Breast epithelium (tissue), 4 donors: ENCODE data around the gene GOLT1A. TPM values are rescaled to one million over a fixed set of nuclear protein-coding genes. Genes with fewer than 3 reads are reported as not detected.

Source experiments
- DNase-seq, 2 donors: peaks; one replicate each; pipeline ENCODE4 v3.0.0-alpha.2; 2019; ENCODE audit warnings: low spot score in 2 of 2
- H3K27ac ChIP-seq, 2 donors: fragments of 200-600 bp; sonication (generic) in 1 of 2; one replicate each; pipeline ENCODE4 v1.5.1; 2016 to 2019; ENCODE audit warnings: mild to moderate bottlenecking in 1 of 2
- H3K27me3 ChIP-seq, 2 donors: fragments of 200-600 bp; sonication (generic) in 1 of 2; one replicate each; pipeline versions ENCODE4 v1.5.1 to v1.6.0; 2017 to 2019; ENCODE audit warnings: control low read depth in 1 of 2, mild to moderate bottlenecking in 1 of 2
- H3K36me3 ChIP-seq: fragments of 200-600 bp; one replicate; pipeline ENCODE4 v1.5.1; 2019
- H3K4me1 ChIP-seq, 2 donors: fragments of 200-600 bp; sonication (generic); one replicate each; pipeline ENCODE4 v1.5.1; 2016 to 2019; ENCODE audit warnings: control low read depth in 1 of 2
- H3K4me3 ChIP-seq, 3 donors: fragments of 200-600 bp; sonication (generic); 1 replicate in 2 of 3; 2 replicates in 1 of 3; pipeline ENCODE4 v1.5.1; 2016 to 2019; ENCODE audit warnings: mild to moderate bottlenecking in 3 of 3, moderate library complexity in 2 of 3
- H3K9me3 ChIP-seq, 2 donors: fragments of 200-600 bp; sonication (generic) in 1 of 2; one replicate each; pipeline ENCODE4 v1.5.1; 2016 to 2019; ENCODE audit warnings: control low read depth in 1 of 2
- POLR2A ChIP-seq: fragments of 450-650 bp; IDR thresholded peaks from one replicate; pipeline ENCODE4 v1.6.1; 2016; ENCODE audit warnings: antibody characterized with exemption, mild to moderate bottlenecking, moderate library complexity
- POLR2AphosphoS5 ChIP-seq, 3 donors: sonication (generic); formaldehyde crosslinking; IDR thresholded peaks; one replicate each; pipeline ENCODE4 v1.6.1; 2017; ENCODE audit warnings: antibody characterized with exemption in 3 of 3
- intact Hi-C: fragments of 100-400 bp; cut with DNase I; formaldehyde crosslinking; loops from one replicate; pipeline ENCODE4 v1.15.1; 2023; ENCODE audit warnings: low total_unique reads
- total RNA-seq, 3 donors: library from RNA; depleted of rRNA; stranded (reverse); fragments of >200 nt; gene quantifications; one replicate each; pipeline ENCODE4 v1.1.0, GENCODE V29; 2016
- TF ChIP-seq, protein P1 (sequence below), 3 donors: fragments of 450-650 bp; IDR thresholded peaks; one replicate each; pipeline ENCODE4 v1.5.1; 2016 to 2017; ENCODE audit warnings: antibody characterized with exemption in 3 of 3, mild to moderate bottlenecking in 3 of 3, moderate library complexity in 3 of 3

The GOLT1A gene
- total RNA-seq, 3 donors from 2014 or later = 3.4 to 4.6 TPM; not detected in 1

DNA sequence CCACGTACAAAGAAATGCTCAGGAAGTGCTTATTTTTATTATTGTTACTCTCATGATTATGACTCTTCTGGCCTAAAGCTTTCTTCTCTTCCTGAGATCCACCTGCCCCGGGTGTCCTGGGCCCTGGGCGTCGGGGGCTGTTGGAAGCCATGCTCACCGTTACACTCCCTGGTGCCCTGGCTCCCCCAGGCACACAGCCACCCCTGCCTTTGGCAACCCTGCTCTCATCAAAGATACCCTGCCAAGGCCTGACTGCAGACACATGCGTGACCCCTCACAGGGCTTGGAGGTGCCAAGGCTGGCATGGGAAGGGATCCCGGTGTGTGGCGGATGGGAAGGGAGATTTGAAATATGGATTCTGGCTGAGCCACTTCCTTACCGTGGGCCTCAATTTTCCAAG is 14.2 kb downstream of the GOLT1A start:
- intact Hi-C loops = no loop called here
- H3K27ac ChIP-seq = peak overlapping the region; percentile 84 to 85
- TF ChIP-seq POLR2AphosphoS5 (IDR thresholded peaks at IDR 0.05) = no peak
- TF ChIP-seq POLR2A = no peak
- TF ChIP-seq, protein P1, sequence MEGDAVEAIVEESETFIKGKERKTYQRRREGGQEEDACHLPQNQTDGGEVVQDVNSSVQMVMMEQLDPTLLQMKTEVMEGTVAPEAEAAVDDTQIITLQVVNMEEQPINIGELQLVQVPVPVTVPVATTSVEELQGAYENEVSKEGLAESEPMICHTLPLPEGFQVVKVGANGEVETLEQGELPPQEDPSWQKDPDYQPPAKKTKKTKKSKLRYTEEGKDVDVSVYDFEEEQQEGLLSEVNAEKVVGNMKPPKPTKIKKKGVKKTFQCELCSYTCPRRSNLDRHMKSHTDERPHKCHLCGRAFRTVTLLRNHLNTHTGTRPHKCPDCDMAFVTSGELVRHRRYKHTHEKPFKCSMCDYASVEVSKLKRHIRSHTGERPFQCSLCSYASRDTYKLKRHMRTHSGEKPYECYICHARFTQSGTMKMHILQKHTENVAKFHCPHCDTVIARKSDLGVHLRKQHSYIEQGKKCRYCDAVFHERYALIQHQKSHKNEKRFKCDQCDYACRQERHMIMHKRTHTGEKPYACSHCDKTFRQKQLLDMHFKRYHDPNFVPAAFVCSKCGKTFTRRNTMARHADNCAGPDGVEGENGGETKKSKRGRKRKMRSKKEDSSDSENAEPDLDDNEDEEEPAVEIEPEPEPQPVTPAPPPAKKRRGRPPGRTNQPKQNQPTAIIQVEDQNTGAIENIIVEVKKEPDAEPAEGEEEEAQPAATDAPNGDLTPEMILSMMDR (IDR thresholded peaks at IDR 0.05) = no peak
- no peaks in the 10 kb centered on the region for H3K4me1 ChIP-seq
- no peaks in the 10 kb centered on the region for H3K27me3 ChIP-seq
- no peaks in the 10 kb centered on the region for H3K36me3 ChIP-seq
- no peak overlapping the region for H3K4me3 ChIP-seq
- no peak for DNase-seq
- H3K9me3 ChIP-seq = no peaks in the 10 kb centered on the region

DNA sequence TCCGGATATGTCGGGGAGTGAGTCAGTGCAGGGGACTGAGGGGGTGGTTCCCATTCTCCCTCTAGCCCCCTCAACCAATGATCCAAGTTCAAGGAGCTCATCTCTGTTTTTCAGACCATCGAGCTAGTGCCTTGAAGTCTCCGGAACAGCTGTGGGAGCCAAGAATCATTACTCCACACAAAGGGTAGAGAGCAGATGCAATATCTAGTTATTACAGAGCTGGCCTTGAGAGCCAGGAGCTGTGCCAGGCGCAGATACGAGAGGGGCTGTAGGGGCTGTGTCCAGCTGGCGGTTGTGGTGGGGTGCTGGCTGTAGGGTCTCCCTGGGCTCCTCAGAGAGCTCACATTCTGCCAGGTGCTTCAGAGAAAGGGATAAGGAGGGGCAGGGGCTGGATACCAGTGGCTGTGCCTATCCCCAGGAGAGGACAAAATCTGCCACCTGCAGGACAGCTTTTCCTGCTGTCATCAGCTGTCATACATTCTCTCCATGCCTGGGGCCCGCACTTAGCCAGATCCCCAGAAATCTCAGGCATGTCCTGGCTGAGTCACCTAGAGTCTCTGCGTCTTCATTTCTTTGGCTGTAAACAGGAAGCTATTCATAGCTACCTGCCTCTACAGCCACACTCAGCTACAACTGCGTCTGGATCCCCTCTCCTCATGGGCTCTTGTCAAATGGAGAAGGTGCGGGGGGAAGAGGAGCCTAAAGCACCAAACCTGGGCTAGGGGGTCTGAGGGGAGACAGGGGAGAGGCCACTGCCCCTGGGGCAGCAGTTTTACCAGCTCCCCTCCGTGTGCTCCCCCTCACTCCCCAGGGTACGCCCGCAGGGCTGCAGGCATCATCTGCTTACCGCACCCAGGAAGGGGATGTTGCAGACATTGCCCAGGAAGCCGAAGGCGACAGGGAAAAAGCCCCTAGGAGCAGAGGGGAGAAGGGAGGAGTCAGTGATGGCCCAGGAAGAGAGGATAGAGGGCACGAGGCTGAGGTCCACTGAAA is 15.1 kb downstream of the GOLT1A start:
- H3K36me3 ChIP-seq = no peaks in the 10 kb centered on the region

DNA sequence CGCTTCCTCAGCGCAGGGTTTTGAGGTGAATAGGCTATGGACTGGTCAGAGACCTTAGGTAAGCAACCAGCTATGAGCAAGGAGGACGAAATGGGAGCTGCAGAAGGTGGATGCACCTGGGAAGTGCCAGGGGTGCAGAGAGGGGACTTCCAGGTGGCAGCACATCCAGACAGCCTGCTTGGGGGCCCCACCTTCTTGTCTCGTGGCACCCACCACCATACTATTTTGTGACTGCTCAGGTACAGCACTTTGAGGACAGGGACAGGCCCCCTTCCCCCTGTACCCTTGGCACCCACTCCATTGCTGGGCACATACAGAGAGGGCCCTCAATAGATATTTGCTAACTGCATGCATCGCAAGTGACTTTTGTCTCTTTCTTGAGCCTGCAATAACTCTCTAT is 16.7 kb downstream of the GOLT1A start:
- no peak overlapping the region for H3K4me3 ChIP-seq
- H3K4me1 ChIP-seq = no peaks in the 10 kb centered on the region
- no peaks in the 10 kb centered on the region for H3K9me3 ChIP-seq
- no peak for DNase-seq
- H3K27me3 ChIP-seq = no peaks in the 10 kb centered on the region
- TF ChIP-seq, protein P1 (IDR thresholded peaks at IDR 0.05) = no peak
- TF ChIP-seq POLR2A (no peak), POLR2AphosphoS5 (IDR thresholded peaks at IDR 0.05) (no peak)
- no peak overlapping the region for H3K27ac ChIP-seq
- no peaks in the 10 kb centered on the region for H3K36me3 ChIP-seq
- intact Hi-C loops = no loop called here

More for the DNA sequence above, 15.1 kb downstream of the GOLT1A start:
- H3K4me3 ChIP-seq = no peak overlapping the region
- H3K9me3 ChIP-seq = no peaks in the 10 kb centered on the region
- peak overlapping the region; percentile 84 to 85 for H3K27ac ChIP-seq
- DNase-seq = peak; percentile 66 to 88
- TF ChIP-seq, protein P1 (IDR thresholded peaks at IDR 0.05) = peak in 1 of 3 donors; percentile 48
- TF ChIP-seq POLR2A (no peak), POLR2AphosphoS5 (IDR thresholded peaks at IDR 0.05) (peak in 1 of 3 donors; percentile 45)
- intact Hi-C loops = no loop called here
- H3K4me1 ChIP-seq = no peaks in the 10 kb centered on the region
- H3K27me3 ChIP-seq = no peaks in the 10 kb centered on the region

DNA sequence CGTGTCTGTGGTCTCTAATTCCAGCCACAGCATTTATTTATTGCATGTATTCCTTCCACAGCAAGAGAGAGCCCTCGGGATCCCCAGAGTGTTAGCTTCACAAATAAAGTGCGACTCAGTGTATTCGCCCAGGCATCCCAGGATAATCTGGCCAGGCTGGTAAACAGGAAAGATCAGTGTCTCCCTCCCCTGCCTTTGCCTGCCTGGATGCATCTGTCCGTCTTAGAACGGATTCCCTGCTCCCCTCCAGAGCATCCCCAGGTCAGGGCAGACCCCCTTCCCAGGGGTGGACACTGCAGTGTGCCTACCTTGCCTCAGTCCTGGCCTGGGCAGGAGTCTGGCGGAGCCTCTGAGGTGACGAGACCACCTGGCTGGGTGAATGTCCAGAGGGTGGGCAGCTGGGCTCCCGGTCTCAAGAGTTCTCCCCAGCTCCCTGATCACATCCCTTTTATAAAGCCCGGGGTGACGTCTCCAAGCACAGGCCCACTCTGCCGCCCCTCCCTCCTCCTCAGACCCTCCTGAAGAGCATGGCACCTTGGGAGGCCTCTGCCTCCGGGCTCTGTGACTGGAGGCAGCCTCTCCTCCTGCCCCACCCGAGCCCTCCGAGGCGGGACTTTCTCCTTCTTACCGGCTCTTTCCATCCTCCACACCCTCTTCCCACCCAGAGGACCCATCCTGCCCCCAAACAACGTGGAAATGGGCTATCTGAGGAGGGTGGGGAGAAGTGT is 17.6 kb downstream of the GOLT1A start, which contains the start of gene KISS1:
TSS of gene KISS1 (minus strand) at position 424 of the 728 bp plus-strand sequence. CDS start 3,615 bp downstream, outside the sequence.
- no peaks in the 10 kb centered on the region for H3K4me1 ChIP-seq
- H3K36me3 ChIP-seq = no peaks in the 10 kb centered on the region
- TF ChIP-seq POLR2A (no peak), POLR2AphosphoS5 (IDR thresholded peaks at IDR 0.05) (no peak)
- TF ChIP-seq, protein P1 (IDR thresholded peaks at IDR 0.05) = no peak
- H3K27me3 ChIP-seq = no peaks in the 10 kb centered on the region
- H3K27ac ChIP-seq = no peak within 1 kb of the TSS
- intact Hi-C loops = no loop called here
- H3K9me3 ChIP-seq = no peaks in the 10 kb centered on the region
- no peak within 1 kb of the TSS for H3K4me3 ChIP-seq
- DNase-seq = no peak
